Trophoblast cell (in vitro differentiated cells and primary cell): ENCODE measurements around the gene SLC25A41.

ENCODE experiments used
- DNase-seq, 2 donors: peaks; one replicate each; pipeline ENCODE4 v3.0.0-alpha.2; 2016
- H2AFZ ChIP-seq: 2 replicates; pipeline ENCODE4 v1.6.1; 2013; ENCODE audit warnings: low read length, moderate library complexity, mild to moderate bottlenecking; ENCODE audit not compliant: insufficient read depth, poor library complexity
- H2AK5ac ChIP-seq: 2 replicates; pipeline ENCODE4 v1.6.1; 2013; ENCODE audit warnings: mild to moderate bottlenecking, low read length
- H2BK120ac ChIP-seq: 2 replicates; pipeline ENCODE4 v1.6.1; 2013; ENCODE audit warnings: low read length, mild to moderate bottlenecking, moderate library complexity; ENCODE audit not compliant: insufficient read depth, poor library complexity
- H2BK12ac ChIP-seq: 2 replicates; pipeline ENCODE4 v1.6.1; 2013; ENCODE audit warnings: mild to moderate bottlenecking, low read length, moderate library complexity
- H2BK5ac ChIP-seq: 2 replicates; pipeline ENCODE4 v1.6.1; 2013; ENCODE audit warnings: low read length, low read depth, moderate library complexity, mild to moderate bottlenecking; ENCODE audit not compliant: poor library complexity
- H3K14ac ChIP-seq: 2 replicates; pipeline ENCODE4 v1.6.1; 2013; ENCODE audit warnings: mild to moderate bottlenecking, low read length
- H3K18ac ChIP-seq: 2 replicates; pipeline ENCODE4 v1.6.1; 2013; ENCODE audit warnings: mild to moderate bottlenecking, low read length
- H3K23ac ChIP-seq: 2 replicates; pipeline ENCODE4 v1.6.1; 2013; ENCODE audit warnings: low read length
- H3K27ac ChIP-seq: 2 replicates; pipeline ENCODE4 v1.5.1; 2013; ENCODE audit warnings: low read depth, mild to moderate bottlenecking, inconsistent platforms, low read length, moderate library complexity
- H3K27me3 ChIP-seq: 2 replicates; pipeline ENCODE4 v1.6.1; 2013; ENCODE audit warnings: inconsistent platforms, mild to moderate bottlenecking, low read length, moderate library complexity; ENCODE audit not compliant: insufficient read depth
- H3K36me3 ChIP-seq, 2 experiments: 1 replicate in 1 of 2; 2 replicates in 1 of 2; pipeline ENCODE4 v1.6.1; 2013; ENCODE audit warnings: low read length in 2 of 2, mild to moderate bottlenecking in 2 of 2, moderate library complexity in 1 of 2; ENCODE audit not compliant: insufficient read depth in 2 of 2, control insufficient read depth in 1 of 2
- H3K4ac ChIP-seq: 2 replicates; pipeline ENCODE4 v1.6.1; 2013; ENCODE audit warnings: low read depth, mild to moderate bottlenecking, low read length, moderate library complexity
- H3K4me1 ChIP-seq, 2 experiments: 1 replicate in 1 of 2; 2 replicates in 1 of 2; pipeline ENCODE4 v1.6.1; 2013; ENCODE audit warnings: low read length in 2 of 2, mild to moderate bottlenecking in 2 of 2, moderate library complexity in 1 of 2; ENCODE audit not compliant: insufficient read depth in 2 of 2, control insufficient read depth in 1 of 2
- H3K4me2 ChIP-seq: 2 replicates; pipeline ENCODE4 v1.6.1; 2013; ENCODE audit warnings: inconsistent platforms, mild to moderate bottlenecking, low read length, moderate library complexity
- H3K4me3 ChIP-seq: 2 replicates; pipeline ENCODE4 v1.5.1; 2013; ENCODE audit warnings: mild to moderate bottlenecking, low read depth, low read length, inconsistent platforms
- H3K79me1 ChIP-seq: one replicate; pipeline ENCODE4 v1.6.1; 2013; ENCODE audit warnings: low read length
- H3K79me2 ChIP-seq: 2 replicates; pipeline ENCODE4 v1.6.1; 2013; ENCODE audit warnings: low read length, mild to moderate bottlenecking; ENCODE audit not compliant: control insufficient read depth, insufficient read depth, poor library complexity
- H3K9ac ChIP-seq: 2 replicates; pipeline ENCODE4 v1.6.1; 2013; ENCODE audit warnings: mild to moderate bottlenecking, low read length
- H3K9me3 ChIP-seq: 2 replicates; pipeline ENCODE4 v1.6.1; 2013; ENCODE audit warnings: low read depth, mild to moderate bottlenecking, control low read depth, inconsistent platforms, low read length; ENCODE audit not compliant: insufficient read depth
- H4K12ac ChIP-seq: 2 replicates; pipeline ENCODE4 v1.6.1; 2013; ENCODE audit warnings: low read depth, mild to moderate bottlenecking, low read length, moderate library complexity
- H4K8ac ChIP-seq: 2 replicates; pipeline ENCODE4 v1.6.1; 2013; ENCODE audit warnings: low read depth, mild to moderate bottlenecking, low read length, moderate library complexity
- H4K91ac ChIP-seq: one replicate; pipeline ENCODE4 v1.6.1; 2013; ENCODE audit warnings: low read depth, mild to moderate bottlenecking, low read length, moderate library complexity
- whole genome bisulfite sequencing: extraction: QIAGEN DNeasy Blood & Tissue Kit; methylation state at CpG from one replicate; pipeline ENCODE4 v1.1.7; 2013; ENCODE audit warnings: missing lambda C conversion rate; ENCODE audit not compliant: insufficient read length, insufficient coverage; ENCODE audit errors: extremely low coverage; 5-methylcytosine and 5-hydroxymethylcytosine counted together

SLC25A41 gene

GRCh38 chr19:6471076-6471475, 37.5 kb upstream of the SLC25A41 start:
- Histone ChIP-seq H3K36me3 (peaks cover 7 to 11% of the 10 kb centered on the region in 2 experiments), H4K12ac (no peak overlapping the region), H3K27ac (no peak overlapping the region), H2AFZ (no peak overlapping the region), H3K4me1 (peaks cover 7 to 8% of the 10 kb centered on the region in 2 experiments), H4K8ac (no peak overlapping the region), H2BK120ac (no peak overlapping the region), H3K9ac (no peak overlapping the region), H3K23ac (no peak overlapping the region), H3K79me1 (no peaks in the 10 kb centered on the region), H3K14ac (no peak overlapping the region), H3K4ac (no peak overlapping the region), H3K18ac (no peak overlapping the region), H2AK5ac (no peak overlapping the region), H3K27me3 (no peaks in the 10 kb centered on the region), H4K91ac (no peak overlapping the region), H2BK12ac (no peak overlapping the region), H3K9me3 (peaks cover 6% of the 10 kb centered on the region), H3K4me3 (no peak overlapping the region), H3K4me2 (no peak overlapping the region), H2BK5ac (no peak overlapping the region), H3K79me2 (no peaks in the 10 kb centered on the region)
- DNase-seq = no peak
- WGBS = no CpG with 5 or more reads among the region's 14 CpGs

GRCh38 chr19:6470173-6470572, 36.6 kb upstream of the SLC25A41 start:
- WGBS = no CpG with 5 or more reads among the region's 8 CpGs
- H3K36me3 ChIP-seq = peaks cover 7 to 11% of the 10 kb centered on the region in 2 experiments
- H3K79me2 ChIP-seq = no peaks in the 10 kb centered on the region
- H4K12ac ChIP-seq = no peak overlapping the region
- H2BK5ac ChIP-seq = no peak overlapping the region
- no peaks in the 10 kb centered on the region for H3K79me1 ChIP-seq
- no peak overlapping the region for H3K9ac ChIP-seq
- H4K8ac ChIP-seq = no peak overlapping the region
- no peak for DNase-seq
- H4K91ac ChIP-seq = no peak overlapping the region
- H3K18ac ChIP-seq = no peak overlapping the region
- no peak overlapping the region for H2BK12ac ChIP-seq
- no peak overlapping the region for H2AK5ac ChIP-seq
- no peaks in the 10 kb centered on the region for H3K27me3 ChIP-seq
- H3K4me2 ChIP-seq = no peak overlapping the region
- H2BK120ac ChIP-seq = no peak overlapping the region
- H2AFZ ChIP-seq = no peak overlapping the region
- no peak overlapping the region for H3K14ac ChIP-seq
- H3K27ac ChIP-seq = no peak overlapping the region
- no peaks in the 10 kb centered on the region for H3K9me3 ChIP-seq
- H3K23ac ChIP-seq = no peak overlapping the region
- no peak overlapping the region for H3K4me3 ChIP-seq
- no peak overlapping the region for H3K4ac ChIP-seq
- H3K4me1 ChIP-seq = peaks cover 0 to under 1% of the 10 kb centered on the region in 2 experiments

GRCh38 chr19:6467384-6467783, 33.8 kb upstream of the SLC25A41 start:
- H2BK120ac ChIP-seq = no peak overlapping the region
- H3K9me3 ChIP-seq = no peaks in the 10 kb centered on the region
- no peak overlapping the region for H2BK5ac ChIP-seq
- peaks cover 6% of the 10 kb centered on the region for H3K79me1 ChIP-seq
- no peak overlapping the region for H3K27ac ChIP-seq
- peaks cover 4% of the 10 kb centered on the region for H3K79me2 ChIP-seq
- no peak for DNase-seq
- no peak overlapping the region for H3K14ac ChIP-seq
- WGBS = no CpG with 5 or more reads among the region's 8 CpGs
- H4K12ac ChIP-seq = no peak overlapping the region
- H4K8ac ChIP-seq = no peak overlapping the region
- no peak overlapping the region for H3K23ac ChIP-seq
- H3K4me2 ChIP-seq = no peak overlapping the region
- H4K91ac ChIP-seq = no peak overlapping the region
- H2AFZ ChIP-seq = no peak overlapping the region
- H3K4ac ChIP-seq = no peak overlapping the region
- H3K36me3 ChIP-seq = peaks cover 7 to 11% of the 10 kb centered on the region in 2 experiments
- H2AK5ac ChIP-seq = no peak overlapping the region
- no peak overlapping the region for H3K4me3 ChIP-seq
- H3K27me3 ChIP-seq = no peaks in the 10 kb centered on the region
- no peak overlapping the region for H3K18ac ChIP-seq
- H3K4me1 ChIP-seq = peaks cover 3 to 11% of the 10 kb centered on the region in 2 experiments
- H2BK12ac ChIP-seq = no peak overlapping the region
- H3K9ac ChIP-seq = no peak overlapping the region

- no peak overlapping the region for H4K8ac ChIP-seq
- no peak overlapping the region for H2BK12ac ChIP-seq
- H3K27ac ChIP-seq = no peak overlapping the region
- H3K4ac ChIP-seq = no peak overlapping the region
- H3K14ac ChIP-seq = no peak overlapping the region
- no CpG with 5 or more reads among the region's 21 CpGs for WGBS
- H3K18ac ChIP-seq = no peak overlapping the region
- H2BK5ac ChIP-seq = no peak overlapping the region
- no peak overlapping the region for H3K23ac ChIP-seq
- H3K36me3 ChIP-seq = peaks cover 7 to 11% of the 10 kb centered on the region in 2 experiments
- H3K4me3 ChIP-seq = no peak overlapping the region
- H3K4me1 ChIP-seq = peaks cover 3 to 11% of the 10 kb centered on the region in 2 experiments
- H2BK120ac ChIP-seq = no peak overlapping the region
- H3K9me3 ChIP-seq = no peaks in the 10 kb centered on the region
- DNase-seq = no peak
- H3K4me2 ChIP-seq = no peak overlapping the region
- no peak overlapping the region for H3K9ac ChIP-seq
- H2AFZ ChIP-seq = no peak overlapping the region
- H3K79me2 ChIP-seq = peaks cover 4% of the 10 kb centered on the region
- no peak overlapping the region for H4K12ac ChIP-seq
- H3K79me1 ChIP-seq = peaks cover 6% of the 10 kb centered on the region
- H2AK5ac ChIP-seq = no peak overlapping the region
- no peak overlapping the region for H4K91ac ChIP-seq
- no peaks in the 10 kb centered on the region for H3K27me3 ChIP-seq
These were observed 33.1 kb upstream of the SLC25A41 start for GRCh38 chr19:6466526-6467248.
